Thoracic aorta (tissue), 2 donors: ENCODE measurements around the gene ATP4B. TPM values are rescaled to one million over a fixed set of nuclear protein-coding genes. Genes with fewer than 3 reads are reported as not detected.

ENCODE experiments used
- ATAC-seq: fragments of 150-250 bp; one replicate; pipeline ENCODE4 v1.8.0; 2017; ENCODE audit warnings: low read depth; ENCODE audit not compliant: insufficient number of reproducible peaks, low FRiP score
- DNase-seq: peaks from one replicate; pipeline ENCODE4 v3.0.0-alpha.2; 2020; ENCODE audit warnings: low spot score
- H3K27ac ChIP-seq, 2 donors: fragments of 200-600 bp; sonication (generic); 1 replicate in 1 of 2; 2 replicates in 1 of 2; pipeline ENCODE4 v1.5.1; 2016; ENCODE audit warnings: mild to moderate bottlenecking in 2 of 2, moderate library complexity in 2 of 2
- H3K27me3 ChIP-seq: fragments of 200-600 bp; sonication (generic); replicated peaks from 2 replicates; pipeline ENCODE4 v1.6.0; 2016; ENCODE audit warnings: mild to moderate bottlenecking; ENCODE audit not compliant: insufficient read depth
- H3K36me3 ChIP-seq: fragments of 200-600 bp; sonication (generic); one replicate; pipeline ENCODE4 v1.5.1; 2016
- H3K4me1 ChIP-seq, 2 donors: fragments of 200-600 bp; sonication (generic); 1 replicate in 1 of 2; 2 replicates in 1 of 2; pipeline versions ENCODE4 v1.5.1 to v1.6.0; 2016; ENCODE audit warnings: low read depth in 2 of 2, mild to moderate bottlenecking in 1 of 2; ENCODE audit not compliant: control insufficient read depth in 1 of 2
- H3K4me3 ChIP-seq: fragments of 200-600 bp; sonication (generic); 2 replicates; pipeline ENCODE4 v1.5.1; 2016; ENCODE audit warnings: mild to moderate bottlenecking
- H3K9me3 ChIP-seq: fragments of 200-600 bp; sonication (generic); 2 replicates; pipeline ENCODE4 v1.5.1; 2016
- CTCF ChIP-seq: fragments of 200-600 bp; sonication (generic); IDR thresholded peaks from one replicate; pipeline ENCODE4 v1.5.1; 2019; ENCODE audit warnings: antibody characterized with exemption
- total RNA-seq, 2 donors: library from RNA; depleted of rRNA; stranded (reverse); fragments of >200 nt; gene quantifications; one replicate each; pipeline versions ENCODE4 v1.1.0 to v1.2.3, GENCODE V29; 2016

The ATP4B gene
- under 1 TPM in 1 of 2 donors, not detected in 1; 0.85 TPM for total RNA-seq

- H3K4me3 ChIP-seq: no peak within 1 kb of the TSS
- TF ChIP-seq CTCF: no peak
- H3K27ac ChIP-seq: no peak within 1 kb of the TSS
- ATAC-seq (no peak), DNase-seq (no peak)
- H3K4me1 ChIP-seq: no peaks in the 10 kb centered on the region
- no peaks in the 10 kb centered on the region for H3K36me3 ChIP-seq
- no peaks in the 10 kb centered on the region for H3K27me3 ChIP-seq
- H3K9me3 ChIP-seq: peaks cover 7% of the 10 kb centered on the region
Measured at GRCh38 chr13:113657851-113658741, at the start of gene ATP4B. ATP4B (minus strand) TSS chr13:113658198; CDS start chr13:113658144, 54 bp downstream.

- no peaks in the 10 kb centered on the region for H3K9me3 ChIP-seq
- no peaks in the 10 kb centered on the region for H3K4me1 ChIP-seq
- no peak for TF ChIP-seq CTCF
- H3K27ac ChIP-seq: no peak overlapping the region
- no peaks in the 10 kb centered on the region for H3K27me3 ChIP-seq
- DNase-seq: no peak
- H3K4me3 ChIP-seq: no peak overlapping the region
- no peaks in the 10 kb centered on the region for H3K36me3 ChIP-seq
- no peak for ATAC-seq
Measured at GRCh38 chr13:113672002-113672651, 14.1 kb upstream of the ATP4B start.

GRCh38 chr13:113671066-113672001 is 13.3 kb upstream of the ATP4B start:
- H3K4me1 ChIP-seq: no peaks in the 10 kb centered on the region
- H3K27ac ChIP-seq: no peak overlapping the region
- H3K27me3 ChIP-seq: no peaks in the 10 kb centered on the region
- H3K36me3 ChIP-seq: no peaks in the 10 kb centered on the region
- no peak for DNase-seq
- no peaks in the 10 kb centered on the region for H3K9me3 ChIP-seq
- no peak overlapping the region for H3K4me3 ChIP-seq
- no peak for TF ChIP-seq CTCF
- ATAC-seq: no peak

GRCh38 chr13:113670541-113670940 is 12.5 kb upstream of the ATP4B start:
- no peak overlapping the region for H3K4me3 ChIP-seq
- H3K4me1 ChIP-seq: no peaks in the 10 kb centered on the region
- no peaks in the 10 kb centered on the region for H3K27me3 ChIP-seq
- H3K27ac ChIP-seq: no peak overlapping the region
- no peaks in the 10 kb centered on the region for H3K36me3 ChIP-seq
- DNase-seq: no peak
- no peaks in the 10 kb centered on the region for H3K9me3 ChIP-seq
- ATAC-seq: no peak
- TF ChIP-seq CTCF: no peak
